ENCODE results near the gene PADI1.

DNA sequence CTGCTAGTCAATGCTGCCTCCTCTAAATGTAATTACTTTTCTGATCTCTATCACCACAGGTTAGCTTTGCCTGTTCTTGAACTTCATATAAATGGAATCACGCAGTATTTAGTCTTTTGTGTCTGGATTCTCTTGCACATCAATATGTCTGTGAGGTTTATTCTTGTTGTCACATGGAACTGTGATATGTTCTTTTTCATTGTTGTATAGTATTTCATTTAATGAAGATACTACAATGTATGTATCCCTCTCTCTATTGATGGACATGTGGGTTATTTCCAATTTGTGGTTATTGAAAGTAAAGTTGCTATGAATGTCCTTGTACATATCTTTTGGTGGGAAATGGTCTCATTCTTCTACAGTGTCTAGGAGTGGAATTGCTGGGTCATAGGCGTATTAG lies 16.7 kb upstream of the PADI1 start:
- TF ChIP-seq, protein P1, sequence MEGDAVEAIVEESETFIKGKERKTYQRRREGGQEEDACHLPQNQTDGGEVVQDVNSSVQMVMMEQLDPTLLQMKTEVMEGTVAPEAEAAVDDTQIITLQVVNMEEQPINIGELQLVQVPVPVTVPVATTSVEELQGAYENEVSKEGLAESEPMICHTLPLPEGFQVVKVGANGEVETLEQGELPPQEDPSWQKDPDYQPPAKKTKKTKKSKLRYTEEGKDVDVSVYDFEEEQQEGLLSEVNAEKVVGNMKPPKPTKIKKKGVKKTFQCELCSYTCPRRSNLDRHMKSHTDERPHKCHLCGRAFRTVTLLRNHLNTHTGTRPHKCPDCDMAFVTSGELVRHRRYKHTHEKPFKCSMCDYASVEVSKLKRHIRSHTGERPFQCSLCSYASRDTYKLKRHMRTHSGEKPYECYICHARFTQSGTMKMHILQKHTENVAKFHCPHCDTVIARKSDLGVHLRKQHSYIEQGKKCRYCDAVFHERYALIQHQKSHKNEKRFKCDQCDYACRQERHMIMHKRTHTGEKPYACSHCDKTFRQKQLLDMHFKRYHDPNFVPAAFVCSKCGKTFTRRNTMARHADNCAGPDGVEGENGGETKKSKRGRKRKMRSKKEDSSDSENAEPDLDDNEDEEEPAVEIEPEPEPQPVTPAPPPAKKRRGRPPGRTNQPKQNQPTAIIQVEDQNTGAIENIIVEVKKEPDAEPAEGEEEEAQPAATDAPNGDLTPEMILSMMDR (IDR thresholded peaks at IDR 0.05): no peak
- TF ChIP-seq POLR2A (IDR thresholded peaks at IDR 0.05) (no peak), POLR2AphosphoS5 (IDR thresholded peaks at IDR 0.05) (no peak), EP300 (IDR thresholded peaks at IDR 0.05) (no peak)

Measured in suprapubic skin (tissue), 4 donors.